GM19467 (cell line): Measurements from ENCODE around the gene MYH13.

Source experiments
- ATAC-seq: cut with Tn5 transposase; IDR thresholded peaks from one replicate; pipeline ENCODE4 v1.9.1; 2021; ENCODE audit warnings: mild to moderate bottlenecking, moderate library complexity; ENCODE audit not compliant: unreplicated experiment

MYH13 gene

GRCh38 chr17:10349403-10349802 lies 23.4 kb downstream of the MYH13 start:
- ATAC-seq, result no peak

- ATAC-seq, result no peak
Measured at GRCh38 chr17:10344816-10345215, 28.0 kb downstream of the MYH13 start.

- ATAC-seq, result no peak
Measured at GRCh38 chr17:10339051-10339450, 33.8 kb downstream of the MYH13 start.

GRCh38 chr17:10337976-10338375 lies 34.8 kb downstream of the MYH13 start:
- no peak for ATAC-seq

GRCh38 chr17:10337136-10337535 lies 35.7 kb downstream of the MYH13 start:
- ATAC-seq, result no peak

- no peak for ATAC-seq
Measured at GRCh38 chr17:10336393-10336792, 36.4 kb downstream of the MYH13 start.

- ATAC-seq, result no peak
Measured at GRCh38 chr17:10332515-10332914, 40.3 kb downstream of the MYH13 start.

GRCh38 chr17:10328971-10329923 lies 43.6 kb downstream of the MYH13 start:
- no peak for ATAC-seq

- ATAC-seq, result no peak
Measured at GRCh38 chr17:10328206-10328605, 44.6 kb downstream of the MYH13 start.

- no peak for ATAC-seq
Measured at GRCh38 chr17:10327640-10328039, 45.2 kb downstream of the MYH13 start.

GRCh38 chr17:10325031-10325695 lies 47.6 kb downstream of the MYH13 start:
- ATAC-seq, result no peak

GRCh38 chr17:10323812-10324610 lies 48.8 kb downstream of the MYH13 start:
- no peak for ATAC-seq

GRCh38 chr17:10318535-10318934 lies 54.3 kb downstream of the MYH13 start:
- no peak for ATAC-seq

- ATAC-seq, result no peak
Measured at GRCh38 chr17:10317543-10317834, 55.3 kb downstream of the MYH13 start.

- no peak for ATAC-seq
Measured at GRCh38 chr17:10316801-10317542, 55.8 kb downstream of the MYH13 start.

- no peak for ATAC-seq
Measured at GRCh38 chr17:10314329-10314728, 58.5 kb downstream of the MYH13 start.

- no peak for ATAC-seq
Measured at GRCh38 chr17:10313037-10313672, 59.7 kb downstream of the MYH13 start.

- ATAC-seq, result no peak
Measured at GRCh38 chr17:10311131-10311530, 61.7 kb downstream of the MYH13 start.

GRCh38 chr17:10309003-10309974 lies 63.5 kb downstream of the MYH13 start:
- ATAC-seq, result no peak
